Endothelial cell of umbilical vein (primary cell): Measurements from ENCODE around the gene ZNF462. TPM values are rescaled to one million over a fixed set of nuclear protein-coding genes. Genes with fewer than 3 reads are reported as not detected.

ENCODE experiments used
- BruUV-seq: library from RNA; stranded (reverse); fragments of 400-500 nt; replicated peaks from 2 replicates; lab custom pipeline; 2021; lab: Mats Ljungman, UMichigan
- CTCF ChIA-PET: fragments of 300-600, 350-600 bp; sonication (Branson Sonifier 250); formaldehyde crosslinking; loops from one replicate; lab custom pipeline; 2021; ENCODE audit warnings: antibody characterized with exemption, inconsistent platforms; lab: Charles Lee
- POLR2A ChIA-PET: fragments of 300-600, 350-600 bp; sonication (Branson Sonifier 250); formaldehyde crosslinking; loops from one replicate; lab custom pipeline; 2021; ENCODE audit warnings: antibody characterized with exemption, inconsistent platforms; lab: Charles Lee
- DNase-seq: peaks from one replicate; pipeline ENCODE4 v3.0.0-alpha.2; 2011; ENCODE audit warnings: low read depth, low spot score
- FAIRE-seq: peaks from 2 replicates; lab custom pipeline; 2011; peaks lifted over from hg19 to GRCh38; lab: Jason Lieb, UNC
- H2AFZ ChIP-seq: 2 replicates; pipeline ENCODE4 v1.6.0; 2012; ENCODE audit warnings: low read depth, low read length, control low read depth, inconsistent platforms
- H3K27ac ChIP-seq: 2 replicates; pipeline ENCODE4 v1.5.1; 2011; ENCODE audit warnings: low read depth, mild to moderate bottlenecking, control low read depth, low read length, moderate library complexity; ENCODE audit not compliant: insufficient read depth
- H3K27me3 ChIP-seq, 2 experiments: 2 replicates each; pipeline versions ENCODE4 v1.6.0 to v1.6.1; 2011; ENCODE audit warnings: low read length in 2 of 2, mixed read lengths in 1 of 2; ENCODE audit not compliant: control insufficient read depth in 2 of 2, insufficient read depth in 2 of 2
- H3K36me3 ChIP-seq, 2 experiments: 2 replicates in 1 of 2; 3 replicates in 1 of 2; pipeline ENCODE4 v1.5.1; 2011; ENCODE audit warnings: low read length in 2 of 2, mild to moderate bottlenecking in 1 of 2, moderate library complexity in 1 of 2; ENCODE audit not compliant: control insufficient read depth in 2 of 2, insufficient read depth in 2 of 2; ENCODE audit errors: extremely low read depth in 1 of 2
- H3K4me1 ChIP-seq: 3 replicates; pipeline ENCODE4 v1.5.1; 2011; ENCODE audit warnings: mild to moderate bottlenecking, low read length; ENCODE audit not compliant: control insufficient read depth, insufficient read depth; ENCODE audit errors: extremely low read depth
- H3K4me2 ChIP-seq: 2 replicates; pipeline ENCODE4 v1.6.1; 2011; ENCODE audit warnings: low read length, control low read depth, mixed read lengths; ENCODE audit not compliant: insufficient read depth
- H3K4me3 ChIP-seq, 3 experiments: fragments of 200-600 bp in 1 of 3; sonication (generic), shearing (Covaris generic) in 1 of 3; replicated peaks in 1 of 3; 2 replicates each; pipeline ENCODE4 v1.5.1; 2011 to 2016; ENCODE audit warnings: control low read depth in 3 of 3, low read length in 3 of 3, mild to moderate bottlenecking in 2 of 3, inconsistent platforms in 1 of 3, low read depth in 1 of 3, moderate library complexity in 1 of 3; ENCODE audit not compliant: insufficient read depth in 1 of 3
- H3K79me2 ChIP-seq: 2 replicates; pipeline ENCODE4 v1.6.0; 2012; ENCODE audit warnings: low read length, inconsistent platforms; ENCODE audit not compliant: control insufficient read depth, insufficient read depth
- H3K9ac ChIP-seq: replicated peaks from 2 replicates; pipeline ENCODE3; 2011; ENCODE audit warnings: low read length, control low read depth; ENCODE audit not compliant: insufficient read depth; ENCODE audit errors: extremely low read depth
- H3K9me1 ChIP-seq: replicated peaks from 3 replicates; pipeline ENCODE4 v1.6.0; 2011; ENCODE audit warnings: mild to moderate bottlenecking, low read length; ENCODE audit not compliant: control insufficient read depth, insufficient read depth; ENCODE audit errors: extremely low read depth
- H3K9me3 ChIP-seq: replicated peaks from 2 replicates; pipeline ENCODE4 v1.5.1; 2012; ENCODE audit warnings: low read length, inconsistent platforms; ENCODE audit not compliant: control insufficient read depth, insufficient read depth
- H4K20me1 ChIP-seq: replicated peaks from 2 replicates; pipeline ENCODE3; 2011; ENCODE audit warnings: mild to moderate bottlenecking, low read length; ENCODE audit not compliant: control insufficient read depth, insufficient read depth; ENCODE audit errors: extremely low read depth
- EZH2 ChIP-seq: IDR thresholded peaks from 2 replicates; pipeline ENCODE4 v1.6.1; 2012; ENCODE audit warnings: borderline replicate concordance, low read depth, mild to moderate bottlenecking, moderate library complexity, low read length, inconsistent platforms; ENCODE audit not compliant: severe bottlenecking
- FOS ChIP-seq: IDR thresholded peaks from 2 replicates; pipeline ENCODE4 v1.6.1; 2011; ENCODE audit warnings: mild to moderate bottlenecking, low read length, moderate library complexity, borderline replicate concordance; ENCODE audit not compliant: insufficient read depth
- GATA2 ChIP-seq: IDR thresholded peaks from 2 replicates; pipeline ENCODE4 v1.7.0; 2011; ENCODE audit warnings: low read depth, mild to moderate bottlenecking, moderate library complexity, mixed read lengths, low read length; ENCODE audit not compliant: insufficient read length, insufficient read depth
- JUN ChIP-seq: IDR thresholded peaks from 2 replicates; pipeline ENCODE4 v1.6.1; 2011; ENCODE audit warnings: borderline replicate concordance, low read depth; ENCODE audit not compliant: insufficient read length, insufficient read depth
- MAX ChIP-seq: IDR thresholded peaks from 2 replicates; pipeline ENCODE4 v1.6.1; 2011; ENCODE audit not compliant: insufficient read depth, insufficient read length
- MYC ChIP-seq: IDR thresholded peaks from one replicate; pipeline ENCODE4 v1.6.1; 2011; ENCODE audit warnings: mild to moderate bottlenecking, low read depth, low read length
- POLR2A ChIP-seq: IDR thresholded peaks from 2 replicates; pipeline ENCODE4 v1.6.1; 2012; ENCODE audit warnings: low read depth, mild to moderate bottlenecking, control low read depth, low read length
- POLR2AphosphoS5 ChIP-seq: IDR thresholded peaks from 2 replicates; pipeline ENCODE4 v1.6.1; 2012; ENCODE audit warnings: low read depth, mild to moderate bottlenecking, control low read depth, low read length, moderate library complexity; ENCODE audit not compliant: insufficient read depth
- dilution Hi-C: fragments of 300-500 bp; cut with MboI; formaldehyde crosslinking; loops from one replicate; pipeline ENCODE4 v1.15.0; 2019; ENCODE audit warnings: low sequenced_read_pairs; ENCODE audit not compliant: extremely low pct_ligation_motif_present
- intact Hi-C: fragments of 100-400 bp; cut with micrococcal nuclease; formaldehyde crosslinking; loops from one replicate; pipeline ENCODE4 v1.10.0; 2022
- polyA plus RNA-seq, 4 experiments: library from polyadenylated mRNA; depleted of rRNA in 3 of 4; stranded (reverse) in 3 of 4; unstranded in 1 of 4; fragments of >200 nt; gene quantifications; 2 replicates each; pipeline versions ENCODE4 v1.2.1 to v1.2.3, GENCODE V29; 2011 to 2012; ENCODE audit warnings: missing spikeins in 1 of 4
- total RNA-seq: library from RNA; stranded (reverse); gene quantifications from 2 replicates; pipeline ENCODE4 v1.2.3, GENCODE V29; 2021
- TF ChIP-seq, protein P1 (sequence below), 2 donors: IDR thresholded peaks; 1 replicate in 1 of 2; 2 replicates in 1 of 2; pipeline ENCODE4 v1.5.1; 2011; ENCODE audit warnings: low read length in 2 of 2, mild to moderate bottlenecking in 2 of 2, moderate library complexity in 2 of 2, control low read depth in 1 of 2, inconsistent platforms in 1 of 2, low read depth in 1 of 2; ENCODE audit not compliant: insufficient read depth in 1 of 2; ENCODE audit errors: extremely low read depth in 1 of 2

ZNF462 gene
- total and polyA plus RNA-seq, 2 donors (not counting 3 experiments of a cell fraction or from before 2014, with no cell fraction given) = 6.2 to 24.7 TPM

- BruUV-seq = no TSS peak
- no peak overlapping the region for H3K4me2 ChIP-seq
- CTCF ChIA-PET = no interaction called here
- no peaks in the 10 kb centered on the region for H3K79me2 ChIP-seq
- no peaks in the 10 kb centered on the region for H3K36me3 ChIP-seq
- POLR2A ChIA-PET = no interaction called here
- no peak for TF ChIP-seq JUN
- no peak for TF ChIP-seq POLR2A
- no peak for TF ChIP-seq POLR2AphosphoS5
- TF ChIP-seq EZH2 = no peak
- no peak for TF ChIP-seq MYC
- TF ChIP-seq MAX = no peak
- TF ChIP-seq FOS = no peak
- no peak for TF ChIP-seq GATA2
- TF ChIP-seq, protein P1, sequence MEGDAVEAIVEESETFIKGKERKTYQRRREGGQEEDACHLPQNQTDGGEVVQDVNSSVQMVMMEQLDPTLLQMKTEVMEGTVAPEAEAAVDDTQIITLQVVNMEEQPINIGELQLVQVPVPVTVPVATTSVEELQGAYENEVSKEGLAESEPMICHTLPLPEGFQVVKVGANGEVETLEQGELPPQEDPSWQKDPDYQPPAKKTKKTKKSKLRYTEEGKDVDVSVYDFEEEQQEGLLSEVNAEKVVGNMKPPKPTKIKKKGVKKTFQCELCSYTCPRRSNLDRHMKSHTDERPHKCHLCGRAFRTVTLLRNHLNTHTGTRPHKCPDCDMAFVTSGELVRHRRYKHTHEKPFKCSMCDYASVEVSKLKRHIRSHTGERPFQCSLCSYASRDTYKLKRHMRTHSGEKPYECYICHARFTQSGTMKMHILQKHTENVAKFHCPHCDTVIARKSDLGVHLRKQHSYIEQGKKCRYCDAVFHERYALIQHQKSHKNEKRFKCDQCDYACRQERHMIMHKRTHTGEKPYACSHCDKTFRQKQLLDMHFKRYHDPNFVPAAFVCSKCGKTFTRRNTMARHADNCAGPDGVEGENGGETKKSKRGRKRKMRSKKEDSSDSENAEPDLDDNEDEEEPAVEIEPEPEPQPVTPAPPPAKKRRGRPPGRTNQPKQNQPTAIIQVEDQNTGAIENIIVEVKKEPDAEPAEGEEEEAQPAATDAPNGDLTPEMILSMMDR (IDR thresholded peaks at IDR 0.05; ENCODE audit: extremely low read depth in 1 of 2, insufficient read depth in 1 of 2, low read depth in 1 of 2, low read length in 2 of 2) = no peak
- dilution Hi-C loops (no loop called here), intact Hi-C loops (no loop called here)
- H2AFZ ChIP-seq = no peak overlapping the region
- no peaks in the 10 kb centered on the region for H3K4me1 ChIP-seq
- no peaks in the 10 kb centered on the region for H3K9me1 ChIP-seq
- no peaks in the 10 kb centered on the region for H3K27me3 ChIP-seq
- H3K4me3 ChIP-seq = no peak overlapping the region
- DNase-seq (no peak), FAIRE-seq (no peak)
- H3K9ac ChIP-seq = no peak overlapping the region
- no peak overlapping the region for H3K27ac ChIP-seq
- no peaks in the 10 kb centered on the region for H4K20me1 ChIP-seq
- no peaks in the 10 kb centered on the region for H3K9me3 ChIP-seq
Measured at GRCh38 chr9:106954558-106954957, 91.6 kb downstream of the ZNF462 start.
